Mucosa of rectum (tissue), 2 donors: ENCODE results near the gene LMO2.
A peak's percentile ranks its signal among the peaks of the same experiment; 100 is the strongest.

ENCODE experiments used
- H3K27ac ChIP-seq, 2 donors: one replicate each; pipeline ENCODE4 v1.7.0; 2013; ENCODE audit warnings: inconsistent platforms in 2 of 2, low read depth in 2 of 2, low read length in 2 of 2
- H3K27me3 ChIP-seq, 2 donors: one replicate each; pipeline ENCODE4 v1.7.0; 2013; ENCODE audit warnings: low read length in 2 of 2; ENCODE audit not compliant: control insufficient read depth in 2 of 2, insufficient read depth in 2 of 2
- H3K36me3 ChIP-seq, 2 donors: one replicate each; pipeline ENCODE4 v1.7.0; 2013; ENCODE audit warnings: low read length in 2 of 2; ENCODE audit not compliant: control insufficient read depth in 2 of 2, insufficient read depth in 2 of 2
- H3K4me1 ChIP-seq, 2 donors: one replicate each; pipeline ENCODE4 v1.7.0; 2013; ENCODE audit warnings: low read length in 2 of 2, mild to moderate bottlenecking in 1 of 2; ENCODE audit not compliant: control insufficient read depth in 2 of 2, insufficient read depth in 2 of 2
- H3K4me3 ChIP-seq, 2 donors: one replicate each; pipeline ENCODE4 v1.7.0; 2013; ENCODE audit warnings: low read length in 2 of 2
- H3K9ac ChIP-seq, 2 donors: one replicate each; pipeline ENCODE4 v1.7.0; 2013; ENCODE audit warnings: low read length in 2 of 2, low read depth in 1 of 2, mild to moderate bottlenecking in 1 of 2
- H3K9me3 ChIP-seq, 2 donors: one replicate each; pipeline ENCODE4 v1.7.0; 2013; ENCODE audit warnings: low read length in 2 of 2; ENCODE audit not compliant: control insufficient read depth in 2 of 2
- donor health status: healthy.
- donor health status: Normal muscosa, but diverticular disease.

Gene LMO2

DNA sequence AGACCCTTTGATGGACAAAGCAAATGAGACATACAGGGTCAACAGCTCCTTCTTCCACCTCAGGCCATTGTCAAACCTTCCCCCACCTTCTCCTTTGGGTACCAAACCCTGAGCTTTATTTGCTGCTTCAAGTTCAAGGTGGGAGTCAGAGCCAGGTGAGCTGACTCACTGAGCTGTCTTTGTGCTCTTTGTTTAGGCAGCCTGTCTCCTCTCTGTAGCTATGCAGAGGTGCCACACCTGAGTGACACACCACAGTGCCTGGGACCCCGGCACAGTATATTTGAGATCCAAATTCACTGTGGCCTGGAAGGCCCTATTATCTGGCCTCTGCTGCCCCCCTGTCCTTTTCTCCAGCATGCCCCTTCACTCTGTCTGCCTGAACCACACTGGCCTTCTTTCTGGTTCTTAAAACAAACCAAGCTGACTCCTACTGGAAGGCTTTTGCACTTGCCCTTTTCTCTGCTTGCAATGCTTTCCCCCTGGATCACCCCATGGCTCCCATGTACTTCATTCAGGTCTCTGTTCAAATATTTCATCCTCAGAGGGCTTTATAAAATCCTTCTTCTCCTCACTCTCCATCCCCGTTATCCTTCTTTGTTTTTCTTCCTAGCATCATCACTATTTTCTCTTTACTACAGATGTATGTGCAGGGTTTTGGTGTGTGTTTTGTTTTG is 16.1 kb downstream of the LMO2 start:
- no peaks in the 10 kb centered on the region for H3K36me3 ChIP-seq

GRCh38 chr11:33874910-33875490 is 16.9 kb downstream of the LMO2 start:
- H3K27me3 ChIP-seq, result peaks cover 16 to 17% of the 10 kb centered on the region in 2 donors

More for the DNA sequence above, 16.1 kb downstream of the LMO2 start:
- Histone ChIP-seq H3K4me3 (no peak overlapping the region), H3K9me3 (no peaks in the 10 kb centered on the region), H3K27me3 (peaks cover 12 to 13% of the 10 kb centered on the region in 2 donors), H3K9ac (no peak overlapping the region), H3K4me1 (peaks cover 0 to under 1% of the 10 kb centered on the region in 2 donors), H3K27ac (no peak overlapping the region)

GRCh38 chr11:33874433-33874832 is 17.4 kb downstream of the LMO2 start:
- Histone ChIP-seq H3K27ac (no peak overlapping the region), H3K9ac (no peak overlapping the region), H3K9me3 (no peaks in the 10 kb centered on the region), H3K27me3 (peaks cover 16% of the 10 kb centered on the region in 2 donors), H3K4me3 (no peak overlapping the region), H3K4me1 (peaks cover 0 to 7% of the 10 kb centered on the region in 2 donors), H3K36me3 (no peaks in the 10 kb centered on the region)

More at GRCh38 chr11:33874910-33875490, 16.9 kb downstream of the LMO2 start:
- Histone ChIP-seq H3K9ac (no peak overlapping the region), H3K4me1 (peaks cover 0 to 7% of the 10 kb centered on the region in 2 donors), H3K27ac (no peak overlapping the region), H3K36me3 (no peaks in the 10 kb centered on the region), H3K9me3 (no peaks in the 10 kb centered on the region), H3K4me3 (no peak overlapping the region)

DNA sequence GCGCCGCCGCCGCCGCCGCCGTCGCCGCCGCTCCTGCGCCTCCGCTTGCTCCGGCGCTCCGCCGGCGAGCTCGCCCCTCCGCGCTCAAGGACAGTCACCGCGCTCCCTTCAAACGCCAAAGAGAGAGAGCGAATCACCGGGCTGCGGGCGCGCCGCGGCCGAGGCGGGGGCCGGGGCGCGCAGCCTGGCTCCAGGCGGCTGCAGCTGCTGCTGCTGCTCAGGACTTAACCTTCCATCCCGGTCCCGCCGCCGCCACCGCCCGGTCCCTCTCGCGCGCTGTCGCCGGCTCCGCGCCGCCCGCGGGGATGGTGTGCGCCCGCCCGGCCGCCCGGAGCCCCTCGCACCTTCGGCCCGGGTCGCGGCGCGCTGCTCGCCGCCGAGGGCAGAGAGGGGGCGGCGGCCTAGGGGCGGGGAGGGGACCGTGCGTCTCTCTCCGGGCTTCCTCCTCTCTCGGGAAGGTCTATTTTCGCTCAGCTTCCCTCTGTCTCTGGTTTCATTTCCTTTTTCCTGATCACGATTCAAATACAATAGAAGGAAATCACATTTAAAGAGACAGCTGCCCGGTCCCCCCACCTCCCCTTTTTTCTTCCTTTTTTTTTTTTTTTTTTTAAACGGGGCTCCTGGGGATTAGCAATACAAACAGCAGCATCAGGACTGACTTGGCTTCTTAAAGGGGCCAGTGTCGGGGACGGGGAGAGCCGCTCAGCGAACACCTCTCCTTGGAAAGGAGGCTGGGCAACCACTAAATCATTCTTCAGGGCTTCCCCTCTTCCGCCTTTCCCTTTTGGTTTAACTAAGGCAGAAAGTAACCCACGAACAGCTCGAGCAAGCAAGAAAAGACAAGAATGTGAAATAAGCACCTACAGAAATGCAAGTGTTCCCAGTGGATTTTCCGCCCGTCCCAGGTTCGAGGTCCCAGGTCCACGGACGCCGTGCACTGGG is 22.1 kb downstream of the LMO2 start:
- Histone ChIP-seq H3K4me3 (peak overlapping the region; percentile 71 to 75), H3K27ac (peak overlapping the region; percentile 38 to 42), H3K4me1 (peaks cover 0 to 10% of the 10 kb centered on the region in 2 donors), H3K36me3 (no peaks in the 10 kb centered on the region), H3K9me3 (no peaks in the 10 kb centered on the region), H3K27me3 (peaks cover 21 to 35% of the 10 kb centered on the region in 2 donors), H3K9ac (peak overlapping the region; percentile 32 to 59)

GRCh38 chr11:33868647-33869461 is 23.0 kb downstream of the LMO2 start:
- H3K4me1 ChIP-seq, result peaks cover 0 to 10% of the 10 kb centered on the region in 2 donors
- H3K27ac ChIP-seq, result peak overlapping the region; percentile 42 to 43
- H3K9ac ChIP-seq, result peak overlapping the region; percentile 2 to 40
- peaks cover 15 to 31% of the 10 kb centered on the region in 2 donors for H3K27me3 ChIP-seq
- peak overlapping the region; percentile 53 to 71 for H3K4me3 ChIP-seq
- H3K9me3 ChIP-seq, result no peaks in the 10 kb centered on the region
- H3K36me3 ChIP-seq, result no peaks in the 10 kb centered on the region

- H3K9ac ChIP-seq, result peak overlapping the region in 1 of 2 donors; percentile 40
- H3K9me3 ChIP-seq, result no peaks in the 10 kb centered on the region
- H3K27me3 ChIP-seq, result peaks cover 15 to 31% of the 10 kb centered on the region in 2 donors
- H3K4me3 ChIP-seq, result peak overlapping the region in 1 of 2 donors; percentile 53
- H3K4me1 ChIP-seq, result peaks cover 0 to 10% of the 10 kb centered on the region in 2 donors
- H3K36me3 ChIP-seq, result no peaks in the 10 kb centered on the region
- H3K27ac ChIP-seq, result no peak overlapping the region
These were observed 23.8 kb downstream of the LMO2 start for GRCh38 chr11:33867996-33868646.

- Histone ChIP-seq H3K27me3 (peaks cover 15 to 31% of the 10 kb centered on the region in 2 donors), H3K4me3 (peak overlapping the region in 1 of 2 donors; percentile 10), H3K36me3 (no peaks in the 10 kb centered on the region), H3K9ac (no peak overlapping the region), H3K4me1 (peaks cover 0 to 10% of the 10 kb centered on the region in 2 donors), H3K9me3 (no peaks in the 10 kb centered on the region), H3K27ac (no peak overlapping the region)
These were observed 24.3 kb downstream of the LMO2 start for GRCh38 chr11:33867561-33867960.

GRCh38 chr11:33866936-33867335 is 24.9 kb downstream of the LMO2 start:
- H3K27ac ChIP-seq, result no peak overlapping the region
- H3K27me3 ChIP-seq, result peaks cover 15 to 31% of the 10 kb centered on the region in 2 donors

DNA sequence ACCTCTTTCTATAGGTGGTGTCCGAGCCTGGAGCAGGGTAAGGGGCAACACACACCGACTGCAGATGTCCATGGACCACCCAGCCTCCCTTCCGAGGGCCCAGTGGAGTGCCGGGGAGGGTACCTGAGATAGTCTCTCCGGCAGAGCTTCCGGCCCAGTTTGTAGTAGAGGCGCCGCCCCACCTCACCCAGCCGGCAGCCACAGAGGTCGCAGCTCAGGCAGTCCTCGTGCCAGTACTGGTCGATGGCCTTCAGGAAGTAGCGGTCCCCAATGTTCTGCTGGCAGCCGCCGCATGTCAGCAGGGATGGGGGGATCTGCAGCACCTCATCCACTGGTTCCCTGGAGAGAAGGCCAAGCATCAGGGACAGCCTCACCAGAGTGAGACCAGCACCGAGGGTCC is 27.4 kb downstream of the LMO2 start:
- Histone ChIP-seq H3K27ac (no peak overlapping the region), H3K27me3 (peaks cover 7 to 19% of the 10 kb centered on the region in 2 donors), H3K4me3 (no peak overlapping the region), H3K9me3 (no peaks in the 10 kb centered on the region), H3K4me1 (peaks cover 0 to 4% of the 10 kb centered on the region in 2 donors), H3K36me3 (no peaks in the 10 kb centered on the region), H3K9ac (no peak overlapping the region)

More at GRCh38 chr11:33866936-33867335, 24.9 kb downstream of the LMO2 start:
- H3K9ac ChIP-seq, result no peak overlapping the region
- H3K9me3 ChIP-seq, result no peaks in the 10 kb centered on the region
- H3K4me1 ChIP-seq, result peaks cover 0 to 10% of the 10 kb centered on the region in 2 donors
- no peak overlapping the region for H3K4me3 ChIP-seq
- H3K36me3 ChIP-seq, result no peaks in the 10 kb centered on the region
